Mammary epithelial cell (primary cell): ENCODE measurements around the gene RETREG2.
"Not testable (repeated sequence)": the region's sequence is repeated elsewhere in the genome, so short reads cannot be mapped to it uniquely, and the experiment has no call there.

Experiments
- CTCF ChIP-seq, 2 donors: IDR thresholded peaks in 1 of 2; conservative IDR thresholded peaks in 1 of 2; 2 replicates each; pipeline ENCODE4 v1.5.1; 2011 to 2012; ENCODE audit warnings: inconsistent platforms in 2 of 2, low read length in 2 of 2, mild to moderate bottlenecking in 2 of 2, control low read depth in 1 of 2, low read depth in 1 of 2; ENCODE audit not compliant: insufficient read depth in 1 of 2; ENCODE audit errors: extremely low read depth in 1 of 2
- EZH2 ChIP-seq: IDR thresholded peaks from 2 replicates; pipeline ENCODE4 v1.6.1; 2012; ENCODE audit warnings: low read length, inconsistent platforms, borderline replicate concordance

GRCh38 chr2:219201331-219201730, 23.3 kb downstream of the RETREG2 start:
- not testable (repeated sequence) for TF ChIP-seq CTCF (conservative IDR thresholded peaks at IDR 0.05 in 1 of 2, IDR thresholded peaks at IDR 0.05 in 1 of 2; ENCODE audit: extremely low read depth in 1 of 2, insufficient read depth in 1 of 2, low read depth in 1 of 2, low read length in 2 of 2); EZH2
